Measurements from ENCODE around the gene MSRB2.
"Not testable (repeated sequence)": the region's sequence is repeated elsewhere in the genome, so short reads cannot be mapped to it uniquely, and the experiment has no call there.

The MSRB2 gene

DNA sequence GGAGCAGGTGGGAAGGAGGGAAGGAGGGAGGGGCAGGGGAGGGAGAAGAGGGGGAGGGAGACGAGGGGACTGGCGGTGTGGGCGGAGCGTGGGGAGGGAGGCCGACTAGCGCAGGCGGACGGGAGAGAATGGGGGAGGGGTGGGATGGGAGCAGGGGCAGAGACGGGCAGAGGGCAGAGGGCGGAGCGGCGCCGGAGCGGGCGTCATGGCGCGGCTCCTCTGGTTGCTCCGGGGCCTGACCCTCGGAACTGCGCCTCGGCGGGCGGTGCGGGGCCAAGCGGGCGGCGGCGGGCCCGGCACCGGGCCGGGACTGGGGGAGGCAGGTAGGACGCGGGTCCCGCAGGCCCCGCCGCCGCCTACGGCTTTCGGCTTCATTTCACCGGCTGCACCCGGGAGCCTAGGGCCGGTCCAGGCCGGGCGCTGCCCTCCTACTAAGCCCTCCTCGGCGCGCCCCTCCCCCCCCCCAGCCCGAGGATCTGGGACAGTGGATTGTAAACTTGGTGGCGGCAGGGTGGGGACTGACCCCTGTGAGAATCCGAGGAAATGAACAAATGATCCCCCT is at the start of gene MSRB2:
Gene MSRB2, plus strand, starts transcription at position 176 of the 562 bp plus-strand sequence. Its CDS starts 30 bp downstream, at position 206.
- DNase-seq: peak; percentile 83

DNA sequence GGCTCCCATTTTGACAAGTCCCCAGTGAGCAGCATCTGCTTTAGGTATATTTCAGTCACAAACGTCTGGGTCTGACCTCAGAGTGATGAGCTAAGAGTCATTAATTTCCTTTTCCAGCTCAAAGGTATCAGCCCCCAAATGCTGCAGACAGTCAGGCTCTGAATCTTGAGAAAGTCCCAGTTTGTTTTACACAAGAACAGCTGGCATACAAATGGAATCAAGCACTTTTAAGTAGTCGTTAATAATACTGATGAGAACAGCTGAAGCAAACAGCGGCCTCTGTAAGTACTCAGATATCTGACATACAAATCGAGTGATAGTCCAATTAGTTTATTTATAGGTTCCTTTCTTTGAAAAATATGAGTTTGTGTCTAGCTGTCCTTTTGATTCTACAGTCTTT is 49.4 kb upstream of the MSRB2 start:
- no peak for DNase-seq

- no peak for DNase-seq
Observed at GRCh38 chr10:23047201-23048050, 48.0 kb upstream of the MSRB2 start.

DNA sequence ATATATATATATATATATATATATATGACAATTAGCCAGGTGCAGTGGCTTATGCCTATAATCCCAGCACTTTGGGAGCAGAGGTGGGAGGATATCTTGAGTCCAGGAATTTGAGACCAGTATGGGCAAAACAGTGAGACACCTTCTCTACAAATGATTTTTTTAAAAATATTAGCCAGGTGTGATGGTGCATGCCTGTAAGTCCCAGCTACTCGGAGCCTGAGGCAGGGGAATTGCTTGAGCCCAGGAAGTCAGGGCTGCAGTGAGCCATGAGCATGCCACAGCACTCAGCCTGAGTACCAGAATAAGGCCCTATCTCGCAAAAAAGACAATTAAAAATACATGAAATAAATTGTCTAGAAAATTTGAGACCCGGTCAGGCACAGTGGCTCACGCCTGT is 47.2 kb upstream of the MSRB2 start:
- no peak for DNase-seq

DNA sequence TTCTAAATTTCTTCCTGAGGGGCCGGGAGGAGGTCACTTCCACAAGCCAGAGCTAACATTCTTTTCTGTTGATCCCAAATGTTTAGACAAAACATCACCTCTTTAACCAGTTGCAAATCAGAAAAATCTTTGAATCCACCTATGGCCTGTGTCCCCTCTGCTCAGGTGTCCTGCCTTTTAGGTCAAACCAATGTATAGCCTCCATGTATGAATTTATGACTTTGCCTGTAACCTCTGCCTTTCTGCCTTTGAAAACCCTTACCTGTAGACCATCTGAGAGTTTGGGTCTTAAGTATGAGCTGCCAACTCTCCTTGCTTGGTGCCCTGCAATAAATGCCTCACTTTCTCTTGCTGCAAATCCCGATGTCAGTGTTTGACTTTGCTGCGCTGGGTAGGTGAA is 44.1 kb upstream of the MSRB2 start:
- DNase-seq: no peak

DNA sequence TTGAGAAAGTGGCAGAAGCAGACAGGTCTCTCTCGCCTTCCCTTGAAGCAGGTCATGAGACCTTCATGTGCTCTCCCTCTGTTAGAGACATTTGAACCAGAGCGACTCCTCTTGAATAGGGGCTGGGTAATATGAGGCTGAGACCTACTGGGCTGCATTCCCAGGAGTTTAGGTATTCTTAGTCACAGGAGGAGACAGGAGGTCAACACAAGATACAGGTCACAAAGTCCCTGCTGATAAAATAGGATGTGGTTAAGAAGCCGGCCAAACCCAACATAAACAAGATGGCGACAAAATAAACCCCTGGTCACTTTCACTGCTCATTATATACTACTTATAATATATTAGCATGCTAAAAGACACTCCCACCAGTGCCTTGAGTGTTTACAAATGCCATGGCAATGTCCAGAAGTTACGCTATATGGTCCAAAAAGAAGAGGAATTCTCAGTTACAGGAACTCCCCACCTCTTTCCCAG is 43.5 kb upstream of the MSRB2 start:
- no peak for DNase-seq

DNA sequence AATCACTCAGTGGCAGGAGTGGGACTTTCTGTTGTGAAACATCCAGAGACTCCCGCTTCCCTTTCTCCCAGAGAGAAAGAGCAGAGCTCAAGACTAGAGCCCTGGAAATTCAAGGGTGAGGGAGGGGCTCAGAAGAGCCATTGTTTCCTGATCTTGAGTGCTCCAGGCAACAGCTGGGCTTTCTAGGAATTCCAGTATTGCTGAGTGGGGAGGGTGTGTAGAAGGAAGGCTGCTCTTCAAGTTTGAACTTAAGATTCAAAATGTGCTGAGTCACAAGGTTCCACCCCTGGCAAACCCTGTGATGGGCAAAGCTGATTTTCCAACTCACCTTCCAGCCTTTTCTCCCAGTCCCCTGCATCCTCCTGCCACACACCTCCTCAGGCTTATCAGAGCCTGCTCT is 42.3 kb upstream of the MSRB2 start:
- no peak for DNase-seq

- DNase-seq: no peak
Observed at GRCh38 chr10:23055424-23056185, 39.8 kb upstream of the MSRB2 start.

GRCh38 chr10:23056186-23056579 is 39.2 kb upstream of the MSRB2 start:
- DNase-seq: no peak

DNA sequence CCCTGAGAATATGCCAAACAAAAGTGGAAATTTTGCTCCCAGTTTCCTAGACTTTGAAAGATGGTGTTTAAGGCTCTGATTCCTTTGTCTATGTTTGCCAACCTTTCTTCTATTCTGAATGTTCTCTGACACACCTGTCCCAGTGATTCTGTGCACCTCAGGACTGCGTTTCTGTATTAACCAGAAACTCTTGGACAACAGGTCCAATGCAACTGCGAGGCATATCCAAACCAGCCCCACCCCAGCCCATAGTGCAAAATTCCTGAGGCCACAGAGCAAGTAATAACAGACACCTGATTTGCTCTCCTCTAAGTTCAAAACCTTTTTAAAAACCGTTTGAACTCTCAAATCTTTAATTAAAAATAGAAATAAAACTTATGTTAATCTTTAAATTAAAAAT is 37.0 kb upstream of the MSRB2 start:
- no peak for DNase-seq

- DNase-seq: no peak
Observed at GRCh38 chr10:23060918-23061317, 34.5 kb upstream of the MSRB2 start.

GRCh38 chr10:23063045-23063972 is 32.1 kb upstream of the MSRB2 start:
- no peak for DNase-seq

DNA sequence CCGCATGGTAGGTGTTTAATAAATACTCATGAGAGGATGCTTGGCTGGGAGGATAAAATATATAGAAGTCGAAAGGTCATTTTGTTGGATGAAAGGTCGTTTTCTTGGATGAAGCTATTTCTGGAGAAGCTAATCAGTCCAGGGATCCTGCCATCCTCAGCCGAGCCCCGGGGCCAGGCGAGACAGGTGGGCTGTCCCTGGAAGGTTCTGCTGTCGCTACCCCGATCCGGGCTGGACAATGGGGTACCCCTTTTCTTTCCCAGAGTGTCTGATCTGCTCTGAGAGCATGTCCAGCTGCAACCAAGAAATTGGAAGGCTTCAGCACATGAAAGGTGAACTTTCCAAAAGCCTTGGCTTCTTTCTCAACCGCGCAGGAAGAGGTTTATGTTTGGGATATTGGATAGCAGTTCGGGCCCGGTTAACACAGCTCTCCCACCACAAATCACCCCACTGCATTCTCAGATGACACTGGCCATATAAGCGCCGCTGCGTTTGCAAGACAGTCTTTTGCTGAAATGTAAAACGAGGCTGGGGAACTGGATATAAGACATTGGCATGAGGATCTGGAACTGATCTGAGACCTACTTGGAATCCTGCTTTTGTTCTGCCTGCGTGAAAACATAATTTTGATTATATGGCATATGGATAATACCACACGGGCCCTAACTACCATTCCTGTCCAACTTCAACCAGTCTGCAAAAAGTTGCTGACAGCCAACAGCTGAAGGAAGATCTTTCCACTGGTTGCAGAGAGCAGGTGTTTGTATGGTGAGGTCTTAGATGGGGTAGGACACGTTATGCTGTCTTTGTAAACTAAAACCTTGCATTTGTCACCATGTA is 31.2 kb upstream of the MSRB2 start:
- DNase-seq: no peak

DNA sequence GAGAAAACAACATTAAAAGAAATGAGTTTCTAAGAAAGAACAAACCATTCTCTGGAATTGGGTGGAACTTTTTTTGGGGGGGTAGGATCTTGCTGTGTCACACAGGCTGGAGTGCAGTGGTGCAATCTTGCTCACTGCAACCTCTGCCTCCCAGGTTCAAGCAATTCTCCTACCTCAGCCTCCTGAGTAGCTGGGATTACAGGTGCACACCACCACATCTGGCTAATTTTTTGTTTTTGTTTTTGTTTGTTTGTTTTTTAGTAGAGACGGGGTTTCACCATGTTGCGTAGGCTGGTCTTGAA is 30.6 kb upstream of the MSRB2 start:
- DNase-seq: not testable (repeated sequence)

- DNase-seq: no peak
Observed at GRCh38 chr10:23065181-23065948, 30.0 kb upstream of the MSRB2 start.

- no peak for DNase-seq
Observed at GRCh38 chr10:23067337-23067736, 28.0 kb upstream of the MSRB2 start.

DNA sequence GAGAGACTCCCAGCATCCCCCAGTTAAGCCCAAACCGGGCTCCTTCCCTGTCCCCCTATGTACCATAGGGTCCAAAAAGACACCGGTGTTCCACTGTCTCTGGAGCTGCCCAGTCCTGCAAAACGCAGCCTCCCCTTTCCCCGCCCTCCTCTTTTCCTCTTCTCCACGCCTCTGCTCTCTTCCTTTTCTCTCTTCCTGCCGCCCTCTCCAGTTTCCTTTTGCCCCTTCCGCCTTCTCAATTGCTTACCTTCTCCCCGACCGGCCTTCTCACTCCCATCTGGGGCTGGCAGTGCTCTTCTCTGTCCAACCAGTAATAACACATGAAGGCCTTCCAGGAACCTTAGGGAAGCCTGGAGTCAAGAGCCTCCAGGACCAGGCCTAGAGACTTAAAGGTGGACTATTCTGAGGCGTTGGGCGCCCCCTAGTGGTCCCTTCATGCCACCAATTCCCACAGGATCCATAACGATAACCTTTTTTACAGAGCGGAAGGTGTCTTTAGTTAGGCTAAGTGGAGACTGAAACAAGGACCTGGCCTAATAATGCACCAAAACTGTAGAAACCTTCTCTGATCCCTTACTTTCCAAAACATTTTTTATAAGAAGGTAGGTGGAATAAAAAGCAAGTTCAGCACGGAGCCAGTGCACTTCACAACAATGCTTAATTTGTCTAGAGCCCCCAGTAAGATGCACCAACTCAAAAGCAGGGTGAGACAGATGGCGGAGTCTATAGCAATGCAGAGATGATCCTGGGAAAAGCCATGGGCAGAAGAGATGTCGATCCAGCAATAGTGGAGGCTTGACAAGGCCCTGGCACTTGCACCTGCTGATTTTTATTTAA is 27.2 kb upstream of the MSRB2 start:
- DNase-seq: peak; percentile 42

GRCh38 chr10:23069019-23069815 is 26.2 kb upstream of the MSRB2 start:
- no peak for DNase-seq

All from CD4-positive, alpha-beta T cell treated with Interferon gamma for 1 hour (primary cell).